CD4-positive, alpha-beta memory T cell (primary cell): ENCODE data around the gene STAC3. TPM values are rescaled to one million over a fixed set of nuclear protein-coding genes. Genes with fewer than 3 reads are reported as not detected.

Experiments
- CTCF ChIA-PET: fragments of 350-600 bp; sonication (Branson Sonifier 250); formaldehyde crosslinking; loops from one replicate; lab custom pipeline; 2021; ENCODE audit warnings: inconsistent platforms; ENCODE audit not compliant: partially characterized antibody; lab: Charles Lee
- POLR2A ChIA-PET: fragments of 350-600 bp; sonication (Branson Sonifier 250); formaldehyde crosslinking; loops from one replicate; lab custom pipeline; 2021; ENCODE audit not compliant: partially characterized antibody; lab: Charles Lee
- DNase-seq, 5 donors: peaks; one replicate each; pipeline versions ENCODE4 v3.0.0 to v3.0.0-alpha.2; 2020 to 2022; ENCODE audit warnings: mixed read lengths in 1 of 5
- H3K27ac ChIP-seq: one replicate; pipeline ENCODE4 v1.7.0; 2013; ENCODE audit warnings: low read depth, low read length
- H3K27me3 ChIP-seq: 2 replicates; pipeline ENCODE4 v1.7.0; 2013; ENCODE audit warnings: mild to moderate bottlenecking, low read length, moderate library complexity; ENCODE audit not compliant: insufficient read depth
- H3K36me3 ChIP-seq: 2 replicates; pipeline ENCODE4 v1.7.0; 2013; ENCODE audit warnings: mild to moderate bottlenecking, low read length, moderate library complexity; ENCODE audit not compliant: insufficient read depth
- H3K4me1 ChIP-seq: 2 replicates; pipeline ENCODE4 v1.7.0; 2013; ENCODE audit warnings: mild to moderate bottlenecking, low read length, moderate library complexity; ENCODE audit not compliant: insufficient read depth
- H3K4me3 ChIP-seq, 2 donors: one replicate each; pipeline ENCODE4 v1.7.0; 2013; ENCODE audit warnings: low read length in 2 of 2, mild to moderate bottlenecking in 1 of 2
- H3K9me3 ChIP-seq, 2 donors: one replicate each; pipeline ENCODE4 v1.7.0; 2013; ENCODE audit warnings: low read length in 2 of 2, control low read depth in 1 of 2; ENCODE audit not compliant: control insufficient read depth in 1 of 2
- H3K27ac Mint-ChIP-seq, 7 donors: one replicate each; pipeline ENCODE4 v1.8.0; 2020 to 2021; ENCODE audit warnings: mixed read lengths in 7 of 7, mild to moderate bottlenecking in 6 of 7, inconsistent platforms in 3 of 7, moderate library complexity in 3 of 7
- H3K27me3 Mint-ChIP-seq, 2 donors: one replicate each; pipeline ENCODE4 v1.8.0; 2020 to 2021; ENCODE audit warnings: mixed read lengths in 2 of 2
- H3K36me3 Mint-ChIP-seq, 2 donors: one replicate each; pipeline ENCODE4 v1.8.0; 2020 to 2021; ENCODE audit warnings: mixed read lengths in 2 of 2, inconsistent platforms in 1 of 2, mild to moderate bottlenecking in 1 of 2
- H3K4me1 Mint-ChIP-seq, 4 donors: one replicate each; pipeline ENCODE4 v1.8.0; 2020 to 2021; ENCODE audit warnings: mixed read lengths in 4 of 4, mild to moderate bottlenecking in 1 of 4
- H3K4me3 Mint-ChIP-seq, 8 donors: one replicate each; pipeline ENCODE4 v1.8.0; 2020 to 2021; ENCODE audit warnings: mixed read lengths in 8 of 8, mild to moderate bottlenecking in 7 of 8, moderate library complexity in 6 of 8, inconsistent platforms in 3 of 8
- H3K9me3 Mint-ChIP-seq, 8 donors: one replicate each; pipeline ENCODE4 v1.8.0; 2020 to 2021; ENCODE audit warnings: mixed read lengths in 8 of 8, mild to moderate bottlenecking in 5 of 8, inconsistent platforms in 3 of 8, moderate library complexity in 1 of 8
- intact Hi-C: fragments of 100-400 bp; cut with micrococcal nuclease; formaldehyde crosslinking; loops from one replicate; pipeline ENCODE4 v1.15.1; 2023
- polyA plus RNA-seq, 2 donors: library from polyadenylated mRNA; unstranded; fragments of 300-500 nt; fragmentation: Illumina TruSeq; gene quantifications; one replicate each; pipeline ENCODE4 v1.2.3, GENCODE V29; 2021
- total RNA-seq, 2 experiments: library from RNA; stranded (reverse); gene quantifications; one replicate each; pipeline ENCODE4 v1.2.3, GENCODE V29; 2021

STAC3 gene
- total and polyA plus RNA-seq, 4 experiments from 2014 or later: 0.61 to 3.0 (median 2.7) TPM; not detected in 1

DNA sequence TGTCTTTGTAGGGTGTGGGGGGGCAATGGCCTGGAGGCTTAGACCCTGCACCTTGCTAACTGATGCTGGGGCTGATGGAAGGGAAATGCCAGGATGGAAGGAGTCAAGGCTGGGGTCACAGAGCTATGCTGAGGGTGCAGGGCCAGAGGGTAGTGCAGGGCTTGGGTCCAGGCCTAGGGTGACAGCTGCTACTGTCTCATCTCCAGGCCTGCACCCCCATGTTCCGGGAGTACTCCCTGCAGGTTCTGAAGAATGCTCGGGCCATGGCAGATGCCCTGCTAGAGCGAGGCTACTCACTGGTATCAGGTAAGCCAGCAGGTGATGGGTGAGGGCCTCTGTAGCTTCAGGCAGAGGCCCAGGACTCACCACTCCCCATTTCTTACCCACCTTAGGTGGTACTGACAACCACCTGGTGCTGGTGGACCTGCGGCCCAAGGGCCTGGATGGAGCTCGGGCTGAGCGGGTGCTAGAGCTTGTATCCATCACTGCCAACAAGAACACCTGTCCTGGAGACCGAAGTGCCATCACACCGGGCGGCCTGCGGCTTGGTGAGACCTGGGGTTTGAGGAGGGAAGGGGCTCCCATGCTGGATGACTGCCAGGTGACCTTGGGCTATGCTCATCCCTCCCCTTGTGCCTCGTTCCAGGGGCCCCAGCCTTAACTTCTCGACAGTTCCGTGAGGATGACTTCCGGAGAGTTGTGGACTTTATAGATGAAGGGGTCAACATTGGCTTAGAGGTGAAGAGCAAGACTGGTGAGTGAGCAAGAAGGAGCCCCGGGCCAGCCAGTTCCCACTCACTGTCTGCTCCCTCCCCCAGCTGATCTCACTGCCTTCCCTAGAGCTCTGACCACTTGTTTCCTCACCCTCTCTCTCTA, 17.4 kb downstream of the STAC3 start:
- Histone ChIP-seq H3K36me3 (peaks cover 28% of the 10 kb centered on the region), H3K27me3 (peaks cover 19% of the 10 kb centered on the region), H3K4me3 (no peak overlapping the region), H3K4me1 (peaks cover 70% of the 10 kb centered on the region), H3K9me3 (no peaks in the 10 kb centered on the region), H3K27ac (no peak overlapping the region)
- no peak for DNase-seq
- Mint-ChIP-seq H3K27me3 (peaks cover 9 to 16% of the 10 kb centered on the region in 2 donors), H3K4me1 (peaks cover 28 to 65% (median 46%) of the 10 kb centered on the region in 4 donors), H3K4me3 (peak overlapping the region in 1 of 8 donors; percentile 49), H3K9me3 (no peaks in the 10 kb centered on the region), H3K27ac (peak overlapping the region in 2 of 7 donors; percentile 27 to 55), H3K36me3 (peaks cover 29 to 47% of the 10 kb centered on the region in 2 donors)
- ChIA-PET CTCF (interaction anchor here (0.6 to 12.3 kb wide), 4 partner anchors 10 to 138 kb away, joined by 4 to 157 read pairs (median 4); partner anchors contain the start of gene NXPH4), POLR2A (no interaction called here)
- intact Hi-C loops: loop anchor here (10.0 kb wide), 2 partner anchors 479 to 599 kb away; partner anchors contain the start of genes BAZ2A and PRIM1

DNA sequence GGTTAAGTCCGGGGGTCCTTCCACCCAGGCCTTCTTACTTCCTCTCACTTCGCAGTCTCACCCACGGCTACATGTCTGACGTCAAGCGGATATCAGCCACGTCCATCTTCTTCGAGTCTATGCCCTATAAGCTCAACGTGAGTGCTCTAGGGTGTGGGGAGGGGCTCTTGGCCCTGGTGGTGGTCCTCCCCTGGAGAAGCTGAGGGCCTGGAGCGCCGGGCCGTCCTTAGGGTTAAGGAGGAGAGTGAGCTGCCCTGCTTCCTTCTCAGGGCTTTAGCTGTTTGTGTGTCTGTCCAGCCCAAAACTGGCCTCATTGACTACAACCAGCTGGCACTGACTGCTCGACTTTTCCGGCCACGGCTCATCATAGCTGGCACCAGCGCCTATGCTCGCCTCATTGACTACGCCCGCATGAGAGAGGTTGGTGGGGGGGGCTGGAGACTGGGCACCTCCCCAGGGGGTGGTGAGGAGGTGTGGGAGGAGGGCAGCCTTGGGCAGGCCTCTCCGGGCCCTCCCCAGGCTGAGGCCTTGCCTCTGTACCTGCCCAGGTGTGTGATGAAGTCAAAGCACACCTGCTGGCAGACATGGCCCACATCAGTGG, 18.7 kb downstream of the STAC3 start:
- POLR2A ChIA-PET: interaction anchor here (4.0 kb wide), 1 partner anchor 8 kb away, joined by 63 read pairs; no protein-coding TSS in a partner anchor
- Histone ChIP-seq H3K9me3 (no peaks in the 10 kb centered on the region), H3K27me3 (peaks cover 6% of the 10 kb centered on the region), H3K4me3 (no peak overlapping the region), H3K36me3 (peaks cover 28% of the 10 kb centered on the region), H3K27ac (no peak overlapping the region), H3K4me1 (peaks cover 66% of the 10 kb centered on the region)
- Mint-ChIP-seq H3K4me3 (peak overlapping the region in 1 of 8 donors; percentile 20), H3K27ac (no peak overlapping the region), H3K27me3 (peaks cover 5 to 9% of the 10 kb centered on the region in 2 donors), H3K9me3 (no peaks in the 10 kb centered on the region), H3K36me3 (peaks cover 29 to 47% of the 10 kb centered on the region in 2 donors), H3K4me1 (peaks cover 26 to 60% (median 42%) of the 10 kb centered on the region in 4 donors)
- no peak for DNase-seq
- CTCF ChIA-PET: interaction anchor here (0.5 to 12.3 kb wide), 5 partner anchors 10 to 1327 kb away, joined by 3 to 245 read pairs (median 4); partner anchors contain the start of gene NXPH4
- intact Hi-C loops: loop anchor here (10.0 kb wide), 2 partner anchors 477 to 597 kb away; partner anchors contain the start of genes BAZ2A and PRIM1

DNA sequence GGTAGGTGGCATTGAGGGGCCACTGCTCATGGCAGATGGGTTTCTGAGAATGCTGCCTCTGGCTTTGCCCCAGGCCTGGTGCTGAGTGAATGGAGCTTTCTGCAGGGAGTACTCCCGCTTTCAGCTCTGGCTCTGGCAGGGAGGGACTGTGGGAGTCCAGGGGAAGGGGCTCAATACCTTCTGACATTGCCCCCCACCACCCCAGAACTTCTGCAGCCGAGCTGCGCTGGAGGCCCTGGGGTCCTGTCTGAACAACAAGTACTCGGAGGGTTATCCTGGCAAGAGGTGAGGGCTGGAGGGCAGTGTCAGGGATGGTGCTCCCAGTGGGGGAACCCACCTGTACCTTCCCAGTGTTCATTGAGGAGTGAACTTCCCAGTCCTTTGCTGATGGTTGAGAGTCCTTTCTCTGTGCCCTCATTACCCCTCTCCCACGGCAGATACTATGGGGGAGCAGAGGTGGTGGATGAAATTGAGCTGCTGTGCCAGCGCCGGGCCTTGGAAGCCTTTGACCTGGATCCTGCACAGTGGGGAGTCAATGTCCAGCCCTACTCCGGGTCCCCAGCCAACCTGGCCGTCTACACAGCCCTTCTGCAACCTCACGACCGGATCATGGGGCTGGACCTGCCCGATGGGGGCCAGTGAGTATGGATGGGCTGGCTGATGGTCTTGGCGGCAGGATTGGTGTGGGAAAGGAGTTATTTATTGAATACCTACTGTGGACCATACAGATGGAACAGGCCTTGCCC, 19.5 kb downstream of the STAC3 start:
- Mint-ChIP-seq H3K4me1 (peaks cover 22 to 56% (median 39%) of the 10 kb centered on the region in 4 donors), H3K27me3 (peaks cover 4 to 6% of the 10 kb centered on the region in 2 donors), H3K27ac (no peak overlapping the region), H3K36me3 (peaks cover 29 to 43% of the 10 kb centered on the region in 2 donors), H3K9me3 (no peaks in the 10 kb centered on the region), H3K4me3 (peak overlapping the region in 5 of 8 donors; percentile 4 to 94 (median 56))
- DNase-seq: peak in 1 of 5 donors; percentile 49
- Histone ChIP-seq H3K27ac (no peak overlapping the region), H3K27me3 (peaks cover 1% of the 10 kb centered on the region), H3K36me3 (peaks cover 28% of the 10 kb centered on the region), H3K9me3 (no peaks in the 10 kb centered on the region), H3K4me3 (no peak overlapping the region), H3K4me1 (peaks cover 64% of the 10 kb centered on the region)
- intact Hi-C loops: loop anchor here (10.0 kb wide), 2 partner anchors 477 to 597 kb away; partner anchors contain the start of genes BAZ2A and PRIM1
- CTCF ChIA-PET: interaction anchor here (0.5 to 12.3 kb wide), 3 partner anchors 11 to 130 kb away, joined by 3 to 245 read pairs (median 157); partner anchors contain the start of gene NXPH4
- POLR2A ChIA-PET: interaction anchor here (1.1 to 4.0 kb wide), 3 partner anchors 9 to 120 kb away, joined by 3 to 63 read pairs (median 16); partner anchors contain the start of gene STAT6

- Mint-ChIP-seq H3K9me3 (no peaks in the 10 kb centered on the region), H3K36me3 (peaks cover 29 to 43% of the 10 kb centered on the region in 2 donors), H3K4me1 (peaks cover 24 to 60% (median 40%) of the 10 kb centered on the region in 4 donors), H3K4me3 (peak overlapping the region; percentile 92 to 99 (median 94)), H3K27me3 (peaks cover 10 to 12% of the 10 kb centered on the region in 2 donors), H3K27ac (peak overlapping the region; percentile 22 to 89 (median 52))
- DNase-seq: no peak
- H3K9me3 ChIP-seq: no peaks in the 10 kb centered on the region
- peaks cover 10% of the 10 kb centered on the region for H3K27me3 ChIP-seq
- peak overlapping the region; percentile 57 for H3K27ac ChIP-seq
- H3K36me3 ChIP-seq: peaks cover 28% of the 10 kb centered on the region
- POLR2A ChIA-PET: interaction anchor here (1.1 to 4.0 kb wide), 5 partner anchors 10 to 142 kb away, joined by 3 to 63 read pairs (median 9); partner anchors contain the start of genes NAB2 and STAT6
- peaks cover 63% of the 10 kb centered on the region for H3K4me1 ChIP-seq
- H3K4me3 ChIP-seq: peak overlapping the region; percentile 80 to 90
- CTCF ChIA-PET: interaction anchor here (0.9 to 12.3 kb wide), 3 partner anchors 12 to 267 kb away, joined by 3 to 245 read pairs (median 157); partner anchors contain the start of gene NXPH4
- intact Hi-C loops: loop anchor here (10.0 kb wide), 2 partner anchors 476 to 596 kb away; partner anchors contain the start of genes BAZ2A and PRIM1
These were observed 20.4 kb downstream of the STAC3 start for GRCh38 chr12:57230381-57231155.

DNA sequence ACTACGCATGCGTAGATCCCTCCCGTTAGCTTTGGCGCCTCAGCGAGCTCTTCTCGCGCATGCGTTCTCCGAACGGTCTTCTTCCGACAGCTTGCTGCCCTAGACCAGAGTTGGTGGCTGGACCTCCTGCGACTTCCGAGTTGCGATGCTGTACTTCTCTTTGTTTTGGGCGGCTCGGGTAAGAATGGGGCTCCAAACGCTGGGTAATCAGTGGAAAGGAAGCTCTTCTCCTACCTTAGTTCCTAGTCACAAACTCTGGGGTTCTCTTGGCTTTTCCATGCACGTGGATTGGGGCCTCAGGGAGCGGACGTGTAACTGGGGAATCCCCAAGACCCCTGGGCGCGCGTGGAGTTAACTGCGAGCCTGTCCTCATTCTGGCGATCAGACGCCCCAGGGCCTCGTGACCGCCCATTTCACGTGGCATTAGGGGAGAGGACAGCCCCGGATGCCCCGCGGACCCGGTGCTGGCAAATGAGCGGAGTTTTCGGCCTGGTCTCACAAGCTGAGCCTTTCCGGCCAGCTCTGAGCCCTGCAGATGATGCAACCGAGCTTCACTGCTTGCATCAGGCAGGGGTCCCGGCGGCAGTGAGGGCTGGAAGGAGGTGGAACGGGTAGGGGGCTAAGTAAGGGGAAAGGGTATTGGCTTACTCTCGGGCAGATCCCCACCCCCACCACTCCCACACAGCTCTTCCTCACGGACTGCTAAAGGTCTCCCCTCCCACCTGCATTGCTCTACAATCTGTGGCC, 21.2 kb downstream of the STAC3 start, which contains the start of gene SHMT2:
Gene SHMT2 (plus strand): TSS at position 78 of the 747 bp plus-strand sequence. CDS start 68 bp downstream, at position 146.
- Histone ChIP-seq H3K27ac (peak within 1 kb of the TSS; percentile 57), H3K36me3 (peaks cover 28% of the 10 kb centered on the region), H3K27me3 (peaks cover 16% of the 10 kb centered on the region), H3K4me3 (peak within 1 kb of the TSS; percentile 80 to 90), H3K4me1 (peaks cover 66% of the 10 kb centered on the region), H3K9me3 (no peaks in the 10 kb centered on the region)
- CTCF ChIA-PET: interaction anchor here (0.6 to 12.3 kb wide), 11 partner anchors 8 to 267 kb away, joined by 3 to 245 read pairs (median 4); partner anchors contain the start of genes INHBE, NXPH4 and STAT6
- POLR2A ChIA-PET: interaction anchor here (0.8 to 4.0 kb wide), 9 partner anchors 11 to 541 kb away, joined by 3 to 63 read pairs (median 3); partner anchors contain the start of genes NAB2, NACA, NEMP1 and PTGES3
- Mint-ChIP-seq H3K9me3 (peaks cover 0 to 1% (median 0%) of the 10 kb centered on the region in 8 donors), H3K4me1 (peaks cover 27 to 67% (median 46%) of the 10 kb centered on the region in 4 donors), H3K4me3 (peak within 1 kb of the TSS; percentile 92 to 99 (median 94)), H3K27me3 (peaks cover 14 to 17% of the 10 kb centered on the region in 2 donors), H3K27ac (peak within 1 kb of the TSS; percentile 80 to 95 (median 89)), H3K36me3 (peaks cover 29 to 40% of the 10 kb centered on the region in 2 donors)
- intact Hi-C loops: loop anchor here (1.0 to 10.0 kb wide), 5 partner anchors 9 to 1008 kb away; partner anchors contain the start of genes BAZ2A, NABP2, PRIM1 and RNF41
- peak; percentile 89 to 90 (median 90) for DNase-seq
